Astrocyte (in vitro differentiated cells and primary cell): ENCODE data around the gene RALGAPA2. TPM values are rescaled to one million over a fixed set of nuclear protein-coding genes. Genes with fewer than 3 reads are reported as not detected.

ENCODE experiments used
- DNase-seq: peaks from one replicate; pipeline ENCODE4 v3.0.0-alpha.2; 2010; ENCODE audit warnings: low read depth
- FAIRE-seq: peaks from 2 replicates; lab custom pipeline; 2011; peaks lifted over from hg19 to GRCh38; lab: Jason Lieb, UNC
- H2AFZ ChIP-seq: 2 replicates; pipeline ENCODE4 v1.6.0; 2012; ENCODE audit warnings: low read depth, low read length, inconsistent platforms
- H3K27ac ChIP-seq: 2 replicates; pipeline ENCODE4 v1.5.1; 2011; ENCODE audit warnings: low read depth, low read length, inconsistent platforms
- H3K27me3 ChIP-seq: 2 replicates; pipeline ENCODE4 v1.6.0; 2011; ENCODE audit warnings: low read length, inconsistent platforms; ENCODE audit not compliant: insufficient read depth
- H3K36me3 ChIP-seq: 2 replicates; pipeline ENCODE4 v1.5.1; 2011; ENCODE audit warnings: low read length, inconsistent platforms; ENCODE audit not compliant: insufficient read depth
- H3K4me1 ChIP-seq: 2 replicates; pipeline ENCODE4 v1.5.1; 2011; ENCODE audit warnings: low read length, inconsistent platforms; ENCODE audit not compliant: insufficient read depth
- H3K4me2 ChIP-seq: 2 replicates; pipeline ENCODE4 v1.6.0; 2012; ENCODE audit warnings: low read length, inconsistent platforms
- H3K4me3 ChIP-seq: 2 replicates; pipeline ENCODE4 v1.5.1; 2011; ENCODE audit warnings: low read depth, mild to moderate bottlenecking, low read length, inconsistent platforms; ENCODE audit not compliant: insufficient read depth
- H3K79me2 ChIP-seq: 2 replicates; pipeline ENCODE4 v1.6.0; 2012; ENCODE audit warnings: mild to moderate bottlenecking, low read length, inconsistent platforms; ENCODE audit not compliant: insufficient read depth
- H3K9ac ChIP-seq: 2 replicates; pipeline ENCODE4 v1.6.0; 2012; ENCODE audit warnings: mild to moderate bottlenecking, low read length, inconsistent platforms
- H3K9me3 ChIP-seq: 2 replicates; pipeline ENCODE4 v1.5.1; 2012; ENCODE audit warnings: low read depth, mild to moderate bottlenecking, low read length, inconsistent platforms; ENCODE audit not compliant: insufficient read depth
- H4K20me1 ChIP-seq: 2 replicates; pipeline ENCODE4 v1.6.0; 2012; ENCODE audit warnings: low read length, inconsistent platforms; ENCODE audit not compliant: insufficient read depth
- H3K27ac Mint-ChIP-seq: one replicate; pipeline ENCODE4 v1.8.0; 2021; ENCODE audit warnings: mild to moderate bottlenecking, mixed read lengths; ENCODE audit not compliant: unreplicated experiment
- H3K27me3 Mint-ChIP-seq: one replicate; pipeline ENCODE4 v1.8.0; 2021; ENCODE audit warnings: low read depth, mixed read lengths; ENCODE audit not compliant: unreplicated experiment
- H3K36me3 Mint-ChIP-seq: one replicate; pipeline ENCODE4 v1.8.0; 2021; ENCODE audit warnings: low read depth, mixed read lengths; ENCODE audit not compliant: unreplicated experiment
- H3K4me1 Mint-ChIP-seq: one replicate; pipeline ENCODE4 v1.8.0; 2021; ENCODE audit warnings: low read depth, mixed read lengths; ENCODE audit not compliant: unreplicated experiment
- H3K4me3 Mint-ChIP-seq: one replicate; pipeline ENCODE4 v1.8.0; 2021; ENCODE audit warnings: mild to moderate bottlenecking, moderate library complexity, mixed read lengths; ENCODE audit not compliant: unreplicated experiment
- H3K9me3 Mint-ChIP-seq: one replicate; pipeline ENCODE4 v1.8.0; 2021; ENCODE audit warnings: mild to moderate bottlenecking, mixed read lengths; ENCODE audit not compliant: unreplicated experiment
- CTCF ChIP-seq: IDR thresholded peaks from 2 replicates; pipeline ENCODE4 v1.5.1; 2011; ENCODE audit warnings: low read depth, mild to moderate bottlenecking, inconsistent platforms, low read length, moderate library complexity; ENCODE audit not compliant: insufficient read depth
- EZH2 ChIP-seq: IDR thresholded peaks from 2 replicates; pipeline ENCODE4 v1.6.1; 2012; ENCODE audit warnings: mild to moderate bottlenecking, low read length, inconsistent platforms; ENCODE audit not compliant: insufficient read depth
- total RNA-seq: library from RNA; stranded (reverse); gene quantifications from 2 replicates; pipeline ENCODE4 v1.2.1, GENCODE V29; 2021

RALGAPA2 gene
- total RNA-seq, 1 donor from 2014 or later = 6.6 TPM

GRCh38 chr20:20706285-20706684, 6.2 kb downstream of the RALGAPA2 start:
- no peak overlapping the region for H3K27ac ChIP-seq
- Mint-ChIP-seq H3K4me1 (no peaks in the 10 kb centered on the region), H3K4me3 (no peak overlapping the region), H3K27me3 (no peaks in the 10 kb centered on the region), H3K9me3 (no peaks in the 10 kb centered on the region), H3K36me3 (no peaks in the 10 kb centered on the region), H3K27ac (no peak overlapping the region)
- H3K36me3 ChIP-seq = no peaks in the 10 kb centered on the region
- no peaks in the 10 kb centered on the region for H3K27me3 ChIP-seq
- FAIRE-seq (no peak), DNase-seq (no peak)
- no peak overlapping the region for H3K4me2 ChIP-seq
- no peak overlapping the region for H2AFZ ChIP-seq
- H4K20me1 ChIP-seq = peaks cover 11% of the 10 kb centered on the region
- no peaks in the 10 kb centered on the region for H3K4me1 ChIP-seq
- H3K79me2 ChIP-seq = peaks cover 4% of the 10 kb centered on the region
- TF ChIP-seq CTCF (no peak), EZH2 (no peak)
- no peak overlapping the region for H3K4me3 ChIP-seq
- no peaks in the 10 kb centered on the region for H3K9me3 ChIP-seq
- no peak overlapping the region for H3K9ac ChIP-seq

- no peaks in the 10 kb centered on the region for H3K79me2 ChIP-seq
These were observed 9.9 kb downstream of the RALGAPA2 start for GRCh38 chr20:20702330-20703245.

More at GRCh38 chr20:20702330-20703245, 9.9 kb downstream of the RALGAPA2 start:
- H3K4me1 Mint-ChIP-seq = no peaks in the 10 kb centered on the region
- Histone ChIP-seq H4K20me1 (peaks cover 3% of the 10 kb centered on the region), H3K4me2 (no peak overlapping the region), H3K9me3 (no peaks in the 10 kb centered on the region), H2AFZ (no peak overlapping the region), H3K27me3 (no peaks in the 10 kb centered on the region), H3K4me3 (no peak overlapping the region), H3K36me3 (no peaks in the 10 kb centered on the region), H3K27ac (no peak overlapping the region), H3K4me1 (peaks cover 3% of the 10 kb centered on the region), H3K9ac (no peak overlapping the region)
- H3K9me3 Mint-ChIP-seq = peaks cover 2% of the 10 kb centered on the region
- TF ChIP-seq EZH2 (no peak), CTCF (no peak)
- no peaks in the 10 kb centered on the region for H3K36me3 Mint-ChIP-seq
- no peak overlapping the region for H3K27ac Mint-ChIP-seq
- DNase-seq = no peak
- H3K27me3 Mint-ChIP-seq = no peaks in the 10 kb centered on the region
- FAIRE-seq = no peak
- H3K4me3 Mint-ChIP-seq = no peak overlapping the region
